HUES48 (cell line): ENCODE data around the gene HTR2B.
"Not testable (repeated sequence)": the region's sequence is repeated elsewhere in the genome, so short reads cannot be mapped to it uniquely, and the experiment has no call there.

Experiments
- H3K27ac ChIP-seq: one replicate; pipeline ENCODE4 v1.7.0; 2013; ENCODE audit warnings: low read depth, low read length, inconsistent platforms
- H3K27me3 ChIP-seq: 2 replicates; pipeline ENCODE4 v1.6.1; 2013; ENCODE audit warnings: mild to moderate bottlenecking, low read length; ENCODE audit not compliant: control insufficient read depth, insufficient read depth
- H3K36me3 ChIP-seq: 2 replicates; pipeline ENCODE4 v1.6.1; 2013; ENCODE audit warnings: low read length; ENCODE audit not compliant: control insufficient read depth, insufficient read depth
- H3K4me1 ChIP-seq: 2 replicates; pipeline ENCODE4 v1.6.1; 2013; ENCODE audit warnings: mild to moderate bottlenecking, low read length; ENCODE audit not compliant: control insufficient read depth, insufficient read depth
- H3K4me3 ChIP-seq: 2 replicates; pipeline ENCODE4 v1.5.1; 2013; ENCODE audit warnings: mild to moderate bottlenecking, low read depth, low read length
- H3K9ac ChIP-seq: 2 replicates; pipeline ENCODE4 v1.6.1; 2013; ENCODE audit warnings: mild to moderate bottlenecking, low read depth, low read length, moderate library complexity
- H3K9me3 ChIP-seq: 2 replicates; pipeline ENCODE4 v1.6.1; 2013; ENCODE audit warnings: low read length; ENCODE audit not compliant: control insufficient read depth, insufficient read depth

HTR2B gene

DNA sequence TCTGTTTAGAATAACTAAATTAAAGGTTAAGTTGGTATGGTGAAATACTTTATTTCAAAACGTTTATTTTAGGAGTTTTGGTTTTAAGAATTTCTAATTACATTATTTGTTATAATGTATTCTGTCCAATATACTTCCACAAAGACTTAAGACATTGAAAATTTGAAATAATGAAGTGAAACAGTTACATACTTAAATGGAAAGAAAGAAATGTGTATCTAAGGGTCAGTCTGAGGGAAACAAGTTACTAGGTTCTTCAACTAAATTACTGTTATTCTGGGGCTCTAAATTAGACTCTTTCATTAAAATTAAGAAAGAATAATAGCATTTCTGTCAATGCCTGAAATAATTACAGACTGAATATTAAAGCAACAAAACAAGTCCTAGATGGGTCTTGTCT, 7.7 kb downstream of the HTR2B start:
- no peak overlapping the region for H3K9ac ChIP-seq
- H3K4me1 ChIP-seq = peaks cover 30% of the 10 kb centered on the region
- no peaks in the 10 kb centered on the region for H3K9me3 ChIP-seq
- H3K27ac ChIP-seq = no peak overlapping the region
- no peak overlapping the region for H3K4me3 ChIP-seq
- no peaks in the 10 kb centered on the region for H3K27me3 ChIP-seq
- H3K36me3 ChIP-seq = no peaks in the 10 kb centered on the region; the same call in none of the 2 replicates

- Histone ChIP-seq H3K27me3 (no peaks in the 10 kb centered on the region), H3K4me3 (no peak overlapping the region), H3K9ac (no peak overlapping the region), H3K27ac (peak overlapping the region; percentile 38), H3K36me3 (no peaks in the 10 kb centered on the region; the same call in none of the 2 replicates), H3K9me3 (no peaks in the 10 kb centered on the region), H3K4me1 (peaks cover 30% of the 10 kb centered on the region)
These were observed 9.2 kb downstream of the HTR2B start for GRCh38 chr2:231115651-231116050.

DNA sequence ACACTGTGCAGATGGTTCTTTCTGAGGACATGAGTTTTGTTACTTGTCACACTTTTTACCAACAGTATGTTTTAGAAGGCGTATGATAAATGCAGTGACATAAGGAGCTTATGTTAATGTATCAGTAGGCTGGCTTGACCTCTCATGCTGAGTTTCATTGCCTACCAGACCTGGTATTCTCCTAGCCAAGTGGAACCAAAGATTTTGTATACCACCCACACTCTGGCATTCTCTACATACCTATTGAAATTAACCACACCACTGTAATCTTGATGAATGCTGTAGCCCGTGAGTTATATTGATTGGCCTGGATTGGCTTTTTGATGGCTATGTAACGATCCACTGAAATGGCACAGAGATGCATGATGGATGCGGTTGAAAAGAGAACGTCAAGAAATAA, 11.4 kb downstream of the HTR2B start:
- Histone ChIP-seq H3K9ac (no peak overlapping the region), H3K36me3 (peaks cover 20% of the 10 kb centered on the region), H3K27me3 (no peaks in the 10 kb centered on the region), H3K4me1 (peaks cover 30% of the 10 kb centered on the region), H3K4me3 (no peak overlapping the region), H3K27ac (peak overlapping the region; percentile 37), H3K9me3 (no peaks in the 10 kb centered on the region)

DNA sequence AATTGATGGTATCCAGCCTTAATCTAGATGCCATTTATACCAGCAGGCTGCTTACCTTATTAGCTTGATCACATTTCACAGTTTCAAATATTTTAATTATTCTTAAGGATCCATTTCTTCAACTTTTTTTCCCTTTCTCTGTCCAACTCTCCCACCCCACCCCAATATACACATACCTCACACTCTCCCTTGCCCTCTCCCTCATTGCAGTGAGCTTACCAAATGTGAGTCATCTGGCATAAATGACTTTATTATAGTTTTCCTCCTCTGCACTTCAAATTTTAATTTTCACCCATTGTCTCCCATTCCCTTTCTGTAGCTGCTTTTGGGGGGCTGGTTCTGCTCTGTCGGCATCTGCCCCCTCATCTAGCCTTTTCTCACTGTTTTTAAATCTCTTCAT, 12.9 kb downstream of the HTR2B start:
- H3K27ac ChIP-seq = no peak overlapping the region
- no peaks in the 10 kb centered on the region for H3K9me3 ChIP-seq
- peaks cover 30% of the 10 kb centered on the region for H3K4me1 ChIP-seq
- peaks cover 32% of the 10 kb centered on the region for H3K36me3 ChIP-seq
- no peaks in the 10 kb centered on the region for H3K27me3 ChIP-seq
- no peak overlapping the region for H3K4me3 ChIP-seq
- H3K9ac ChIP-seq = no peak overlapping the region

- Histone ChIP-seq H3K27ac (no peak overlapping the region), H3K9ac (no peak overlapping the region), H3K27me3 (no peaks in the 10 kb centered on the region), H3K9me3 (no peaks in the 10 kb centered on the region), H3K4me1 (peaks cover 24% of the 10 kb centered on the region), H3K36me3 (peaks cover 44% of the 10 kb centered on the region), H3K4me3 (no peak overlapping the region)
These were observed 14.3 kb downstream of the HTR2B start for GRCh38 chr2:231110551-231110950.

DNA sequence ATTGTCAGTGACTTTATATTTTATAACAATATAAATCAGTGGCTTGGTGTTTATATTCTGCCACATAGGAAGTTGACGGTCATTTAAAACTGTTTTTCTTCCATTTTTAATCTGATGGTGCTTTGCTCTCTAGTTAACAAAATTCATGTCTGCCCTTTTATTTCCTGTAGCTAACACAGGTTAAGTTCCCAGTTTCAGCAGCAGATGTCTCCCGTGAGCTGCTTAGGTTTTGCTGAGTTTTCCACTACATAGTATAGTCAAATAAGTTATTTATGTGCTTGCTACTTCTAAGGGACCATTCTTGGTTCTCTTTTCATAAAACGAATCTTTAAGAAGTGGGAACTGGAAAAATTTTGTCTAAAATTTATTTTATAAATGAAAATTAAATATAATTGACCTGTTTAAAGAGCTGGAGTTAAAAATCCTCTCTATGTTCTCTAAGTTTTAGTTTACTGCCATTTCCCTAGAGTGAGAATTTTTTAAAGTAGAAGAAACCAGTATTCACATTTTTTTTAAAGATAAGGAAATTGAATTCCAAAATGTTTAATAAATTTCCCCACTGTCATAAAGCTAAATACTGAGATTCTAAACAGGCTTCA, 20.6 kb downstream of the HTR2B start:
- no peak overlapping the region for H3K27ac ChIP-seq
- H3K9ac ChIP-seq = no peak overlapping the region
- peaks cover 72% of the 10 kb centered on the region for H3K36me3 ChIP-seq
- H3K27me3 ChIP-seq = no peaks in the 10 kb centered on the region
- no peaks in the 10 kb centered on the region for H3K4me1 ChIP-seq
- no peak overlapping the region for H3K4me3 ChIP-seq
- peaks cover 11% of the 10 kb centered on the region for H3K9me3 ChIP-seq

DNA sequence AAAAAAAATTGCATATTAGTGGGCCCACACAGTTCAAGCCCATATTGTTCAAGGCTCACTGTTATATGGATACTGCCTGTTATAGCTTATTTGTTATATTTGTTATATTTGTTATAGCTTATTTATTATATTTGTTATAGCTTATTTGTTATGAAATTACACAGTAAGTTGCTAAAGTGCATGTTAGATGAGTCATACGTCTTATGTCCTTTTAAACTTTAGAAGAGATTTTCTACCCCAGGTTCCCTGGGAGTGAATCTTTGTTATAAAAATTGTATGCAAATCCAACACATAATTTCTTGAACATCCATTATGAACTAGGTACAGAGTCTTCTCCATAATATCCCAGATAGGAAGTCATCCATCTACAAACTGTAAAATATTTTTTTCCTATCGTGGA, 22.1 kb downstream of the HTR2B start:
- H3K9ac ChIP-seq = no peak overlapping the region
- H3K9me3 ChIP-seq = peaks cover 14% of the 10 kb centered on the region
- H3K27me3 ChIP-seq = no peaks in the 10 kb centered on the region
- no peak overlapping the region for H3K4me3 ChIP-seq
- H3K27ac ChIP-seq = no peak overlapping the region
- H3K4me1 ChIP-seq = no peaks in the 10 kb centered on the region
- H3K36me3 ChIP-seq = peaks cover 70% of the 10 kb centered on the region

DNA sequence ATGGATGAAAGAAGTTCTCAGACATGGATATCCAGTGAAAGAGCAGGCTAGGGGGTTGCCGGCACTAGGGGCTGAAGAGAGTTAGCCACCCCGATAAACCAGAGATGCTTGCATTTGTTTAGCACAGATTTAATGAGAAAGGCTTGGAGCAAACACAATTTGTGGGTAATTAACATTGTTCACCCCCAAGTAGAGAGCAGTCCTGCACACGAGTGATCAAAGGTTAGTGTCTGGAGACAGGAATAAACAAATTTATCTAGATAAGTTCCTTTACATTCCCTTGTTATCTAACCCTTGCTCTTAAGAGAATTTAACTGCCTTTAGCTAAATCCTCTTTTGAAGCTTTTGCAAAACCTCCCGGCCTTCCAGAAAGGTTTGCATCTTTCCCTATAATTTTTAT, 23.9 kb downstream of the HTR2B start:
- H3K36me3 ChIP-seq = peaks cover 69% of the 10 kb centered on the region
- no peaks in the 10 kb centered on the region for H3K4me1 ChIP-seq
- peaks cover 14% of the 10 kb centered on the region for H3K9me3 ChIP-seq
- no peak overlapping the region for H3K27ac ChIP-seq
- H3K4me3 ChIP-seq = no peak overlapping the region
- no peaks in the 10 kb centered on the region for H3K27me3 ChIP-seq
- no peak overlapping the region for H3K9ac ChIP-seq

DNA sequence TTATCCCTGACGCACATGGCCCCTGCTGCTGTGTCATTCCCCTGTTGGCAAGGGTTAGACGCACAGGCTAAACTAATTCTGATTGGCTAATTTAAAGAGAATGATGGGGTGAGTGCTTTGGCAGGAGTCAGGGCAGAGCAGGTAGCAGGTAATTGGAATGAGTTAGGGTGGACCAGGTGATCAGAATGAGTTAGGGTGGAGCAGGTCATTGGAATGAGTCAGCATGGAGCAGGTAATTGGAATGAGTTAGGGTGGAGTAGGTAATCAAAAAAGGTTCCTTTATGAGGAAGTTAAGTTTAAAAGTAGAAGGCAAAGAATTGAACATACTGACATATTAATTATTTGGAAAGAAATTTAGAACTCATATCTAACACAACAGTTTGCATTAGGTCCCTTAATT, 24.5 kb downstream of the HTR2B start:
- Histone ChIP-seq H3K36me3 (peaks cover 69% of the 10 kb centered on the region), H3K9me3 (peaks cover 14% of the 10 kb centered on the region)
- not testable (repeated sequence) for H3K4me1 ChIP-seq, H3K4me3 ChIP-seq, H3K27ac ChIP-seq, H3K27me3 ChIP-seq, H3K9ac ChIP-seq

GRCh38 chr2:231099918-231100317, 24.9 kb downstream of the HTR2B start:
- Histone ChIP-seq H3K4me3 (no peak overlapping the region), H3K27ac (no peak overlapping the region), H3K9me3 (peaks cover 14% of the 10 kb centered on the region), H3K9ac (no peak overlapping the region), H3K27me3 (no peaks in the 10 kb centered on the region), H3K4me1 (no peaks in the 10 kb centered on the region; the same call in 1 of the 2 replicates), H3K36me3 (peaks cover 71% of the 10 kb centered on the region)

- no peak overlapping the region for H3K4me3 ChIP-seq
- no peaks in the 10 kb centered on the region; the same call in 1 of the 2 replicates for H3K4me1 ChIP-seq
- H3K9me3 ChIP-seq = peaks cover 10% of the 10 kb centered on the region
- no peaks in the 10 kb centered on the region for H3K27me3 ChIP-seq
- H3K27ac ChIP-seq = no peak overlapping the region
- no peak overlapping the region for H3K9ac ChIP-seq
- peaks cover 82% of the 10 kb centered on the region for H3K36me3 ChIP-seq
These were observed 30.0 kb downstream of the HTR2B start for GRCh38 chr2:231094736-231095346.
